Transverse colon (tissue), 4 donors: ENCODE results near the gene CDK5RAP1. TPM values are rescaled to one million over a fixed set of nuclear protein-coding genes. Genes with fewer than 3 reads are reported as not detected.
"Not testable (repeated sequence)": the region's sequence is repeated elsewhere in the genome, so short reads cannot be mapped to it uniquely, and the experiment has no call there.

Source experiments
- DNase-seq: peaks from one replicate; pipeline ENCODE4 v3.0.0-alpha.2; 2019
- H3K27ac ChIP-seq, 4 donors: fragments of 200-600 bp; sonication (generic); 2 replicates each; pipeline ENCODE4 v1.5.1; 2016 to 2018; ENCODE audit warnings: inconsistent platforms in 4 of 4
- H3K27me3 ChIP-seq: fragments of 200-600 bp; sonication (generic); 2 replicates; pipeline ENCODE4 v1.5.1; 2017; ENCODE audit warnings: inconsistent platforms
- H3K36me3 ChIP-seq, 4 donors: fragments of 200-600 bp; sonication (generic); 2 replicates each; pipeline ENCODE4 v1.5.1; 2017 to 2019; ENCODE audit warnings: inconsistent platforms in 4 of 4
- H3K4me1 ChIP-seq, 4 donors: fragments of 200-600 bp; sonication (generic); 2 replicates each; pipeline ENCODE4 v1.5.1; 2017 to 2020; ENCODE audit warnings: inconsistent platforms in 4 of 4
- H3K4me3 ChIP-seq, 4 donors: fragments of 200-600 bp; sonication (generic); 1 replicate in 1 of 4; 2 replicates in 3 of 4; pipeline versions ENCODE4 v1.5.1 to v1.6.1; 2017 to 2019; ENCODE audit warnings: inconsistent platforms in 4 of 4
- H3K9me3 ChIP-seq, 2 donors: fragments of 200-600 bp; sonication (generic); 2 replicates each; pipeline ENCODE4 v1.5.1; 2017 to 2019; ENCODE audit warnings: inconsistent platforms in 2 of 2
- CTCF ChIP-seq, 5 experiments: fragments of 200-600 bp in 3 of 5; fragments of 450-650 bp in 2 of 5; sonication (generic) in 3 of 5; IDR thresholded peaks; 1 replicate in 2 of 5; 2 replicates in 3 of 5; pipeline ENCODE4 v1.5.1; 2016 to 2017; ENCODE audit warnings: antibody characterized with exemption in 5 of 5, inconsistent platforms in 3 of 5, mild to moderate bottlenecking in 2 of 5, moderate library complexity in 1 of 5
- EP300 ChIP-seq: sonication (generic); formaldehyde crosslinking; IDR thresholded peaks from one replicate; pipeline ENCODE4 v1.6.1; 2017; ENCODE audit warnings: antibody characterized with exemption, low read depth
- POLR2A ChIP-seq: fragments of 450-650 bp; IDR thresholded peaks from one replicate; pipeline ENCODE4 v1.6.1; 2016; ENCODE audit warnings: antibody characterized with exemption, mild to moderate bottlenecking, moderate library complexity
- POLR2AphosphoS5 ChIP-seq, 3 donors: sonication (generic); formaldehyde crosslinking; IDR thresholded peaks; one replicate each; pipeline ENCODE4 v1.6.1; 2016; ENCODE audit warnings: antibody characterized with exemption in 3 of 3
- WGBS, 2 donors: methylation state at CpG; one replicate each; pipeline ENCODE4 v1.1.5; 2018; ENCODE audit warnings: low coverage in 1 of 2; 5-methylcytosine and 5-hydroxymethylcytosine counted together
- in situ Hi-C, 4 donors: fragments of 200-750 bp; cut with MboI; loops; one replicate each; pipeline versions ENCODE4 v1.15.0 to v1.15.1; 2017; ENCODE audit warnings: low sequenced_read_pairs in 3 of 4, low pct_ligation_motif_present in 1 of 4, low pct_unique_long_range_greater_than_20kb in 1 of 4
- intact Hi-C: fragments of 100-400 bp; cut with DNase I; formaldehyde crosslinking; loops from one replicate; pipeline ENCODE4 v1.15.1; 2023; ENCODE audit warnings: low total_unique reads
- total RNA-seq, 4 donors: library from RNA; depleted of rRNA; stranded (reverse); fragments of >200 nt; gene quantifications; one replicate each; pipeline ENCODE4 v1.1.0, GENCODE V29; 2016

Gene CDK5RAP1
- total RNA-seq, 4 donors from 2014 or later = 8.6 to 21.3 (median 20.3) TPM

GRCh38 chr20:33394718-33395117 lies 6.6 kb downstream of the CDK5RAP1 start:
- Histone ChIP-seq H3K36me3 (peaks cover 0 to 22% (median 10%) of the 10 kb centered on the region in 4 donors), H3K27me3 (no peaks in the 10 kb centered on the region), H3K4me3 (no peak overlapping the region), H3K9me3 (no peaks in the 10 kb centered on the region), H3K4me1 (peaks cover 0 to 9% (median 3%) of the 10 kb centered on the region in 4 donors), H3K27ac (no peak overlapping the region)
- 76 to 83% methylated on average over 2 to 4 of the region's 4 CpGs for WGBS, 2 donors
- no peak for DNase-seq
- intact Hi-C loops (no loop called here), in situ Hi-C loops (no loop called here)
- TF ChIP-seq EP300 = no peak

- peaks cover 0 to 22% (median 10%) of the 10 kb centered on the region in 4 donors for H3K36me3 ChIP-seq
- H3K27me3 ChIP-seq = no peaks in the 10 kb centered on the region
- intact Hi-C loops (no loop called here), in situ Hi-C loops (no loop called here)
- H3K4me3 ChIP-seq = no peak overlapping the region
- no peak for DNase-seq
- H3K27ac ChIP-seq = no peak overlapping the region
- no peaks in the 10 kb centered on the region for H3K9me3 ChIP-seq
- TF ChIP-seq POLR2A (no peak), EP300 (no peak), CTCF (IDR thresholded peaks at IDR 0.05) (no peak), POLR2AphosphoS5 (IDR thresholded peaks at IDR 0.05) (no peak)
- 86 to 89% methylated on average over 3 to 4 of the region's 4 CpGs for WGBS, 2 donors
- H3K4me1 ChIP-seq = no peaks in the 10 kb centered on the region
These were observed 7.7 kb downstream of the CDK5RAP1 start for GRCh38 chr20:33393609-33394008.

- in situ Hi-C loops = no loop called here
- no peak overlapping the region for H3K27ac ChIP-seq
- 78 to 89% methylated on average over 8 to 9 of the region's 9 CpGs for WGBS, 2 donors
- H3K36me3 ChIP-seq = peaks cover 0 to 27% (median 13%) of the 10 kb centered on the region in 4 donors
- H3K4me3 ChIP-seq = no peak overlapping the region
- intact Hi-C loops = no loop called here
- TF ChIP-seq POLR2AphosphoS5 (IDR thresholded peaks at IDR 0.05) (no peak), POLR2A (no peak), CTCF (IDR thresholded peaks at IDR 0.05) (no peak), EP300 (no peak)
- no peaks in the 10 kb centered on the region for H3K4me1 ChIP-seq
- no peaks in the 10 kb centered on the region for H3K27me3 ChIP-seq
- no peaks in the 10 kb centered on the region for H3K9me3 ChIP-seq
- no peak for DNase-seq
These were observed 9.4 kb downstream of the CDK5RAP1 start for GRCh38 chr20:33391722-33392415.

GRCh38 chr20:33389326-33389725 lies 12.0 kb downstream of the CDK5RAP1 start:
- 98% methylated on average over 29 of the region's 36 CpGs; no CpG with 5 or more reads in 1 of the 2 donors for WGBS, 2 donors
- DNase-seq, H3K4me1 ChIP-seq, H3K9me3 ChIP-seq, intact Hi-C loops, H3K27me3 ChIP-seq, in situ Hi-C loops, H3K27ac ChIP-seq, H3K4me3 ChIP-seq: not testable (repeated sequence)
- H3K36me3 ChIP-seq = peaks cover 0 to 49% (median 18%) of the 10 kb centered on the region in 4 donors

- peaks cover 0 to 59% (median 18%) of the 10 kb centered on the region in 4 donors for H3K36me3 ChIP-seq
- WGBS, 2 donors = 90 to 100% methylated on average over 1 to 3 of the region's 3 CpGs
These were observed 13.1 kb downstream of the CDK5RAP1 start for GRCh38 chr20:33388268-33388667.

More at GRCh38 chr20:33388268-33388667, 13.1 kb downstream of the CDK5RAP1 start:
- TF ChIP-seq POLR2A (no peak), EP300 (no peak), POLR2AphosphoS5 (IDR thresholded peaks at IDR 0.05) (no peak), CTCF (IDR thresholded peaks at IDR 0.05) (no peak)
- in situ Hi-C loops (no loop called here), intact Hi-C loops (no loop called here)
- no peak for DNase-seq
- H3K27ac ChIP-seq = no peak overlapping the region
- no peaks in the 10 kb centered on the region for H3K27me3 ChIP-seq
- no peaks in the 10 kb centered on the region for H3K4me1 ChIP-seq
- H3K9me3 ChIP-seq = no peaks in the 10 kb centered on the region
- no peak overlapping the region for H3K4me3 ChIP-seq
